Measurements from ENCODE around the gene TCAP.

DNA sequence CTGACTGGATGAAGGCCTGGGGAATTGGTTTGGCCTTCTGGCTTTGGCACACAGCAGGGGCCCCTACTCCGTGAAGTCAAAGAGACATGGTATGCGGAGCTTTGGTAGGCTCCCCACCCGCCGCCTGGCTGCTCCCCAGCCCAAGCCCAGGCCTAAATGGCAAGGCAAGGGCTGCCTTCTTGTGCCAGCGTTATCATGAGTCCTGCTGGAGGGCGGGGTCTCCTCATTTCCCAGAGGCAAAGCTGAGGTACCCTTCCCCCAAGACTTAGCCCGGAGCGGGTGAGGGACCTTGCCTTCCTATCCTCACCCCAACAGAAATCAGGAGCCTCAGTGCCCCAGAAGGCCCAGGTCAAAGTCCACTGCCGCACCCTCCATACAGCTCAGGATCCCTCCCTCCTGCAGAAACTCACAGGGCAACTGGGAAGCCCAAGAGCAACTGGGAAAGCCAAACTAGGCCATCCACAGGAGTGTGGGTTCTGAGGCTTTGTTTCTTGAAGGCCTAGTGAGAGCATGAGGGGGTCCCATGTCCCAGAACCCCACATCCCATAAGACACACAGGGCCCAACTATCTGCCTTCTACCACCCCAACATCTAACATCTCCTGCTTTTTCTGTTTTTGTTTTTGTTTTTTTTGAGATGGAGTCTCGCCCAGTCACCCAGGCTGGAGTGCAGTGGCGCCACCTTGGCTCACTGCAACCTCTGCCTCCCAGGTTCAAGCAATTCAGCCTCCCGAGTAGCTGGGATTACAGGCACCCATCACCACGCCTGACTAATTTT is 13.4 kb downstream of the TCAP start:
- TF ChIP-seq GATA2 (IDR thresholded peaks at IDR 0.05; ENCODE audit: low read depth, low read length) (no peak), GATA3 (IDR thresholded peaks at IDR 0.05; ENCODE audit: low read depth, low read length) (no peak)
